Colonic mucosa (tissue), 4 donors: ENCODE measurements around the gene KCNIP1. TPM values are rescaled to one million over a fixed set of nuclear protein-coding genes. Genes with fewer than 3 reads are reported as not detected.

Experiments
- DNase-seq: peaks from one replicate; pipeline ENCODE4 v3.0.0-alpha.2; 2020
- H3K27ac ChIP-seq: fragments of 200-600 bp; one replicate; pipeline ENCODE4 v1.8.0; 2021
- H3K27me3 ChIP-seq: fragments of 200-600 bp; one replicate; pipeline ENCODE4 v1.8.0; 2021
- H3K36me3 ChIP-seq: fragments of 200-600 bp; one replicate; pipeline ENCODE4 v1.8.0; 2021
- H3K4me1 ChIP-seq: fragments of 200-600 bp; one replicate; pipeline ENCODE4 v1.8.0; 2021; ENCODE audit warnings: mild to moderate bottlenecking
- H3K4me3 ChIP-seq: fragments of 200-600 bp; one replicate; pipeline ENCODE4 v1.8.0; 2021
- H3K9ac ChIP-seq, 2 donors: one replicate each; pipeline ENCODE4 v1.7.0; 2013; ENCODE audit warnings: control low read depth in 2 of 2, low read depth in 2 of 2, low read length in 2 of 2
- H3K9me3 ChIP-seq: fragments of 200-600 bp; one replicate; pipeline ENCODE4 v1.8.0; 2021
- intact Hi-C: fragments of 100-400 bp; cut with DNase I; formaldehyde crosslinking; loops from one replicate; pipeline ENCODE4 v1.14.1; 2022
- total RNA-seq, 2 donors: library from RNA; stranded (reverse); fragmentation: NEBNext Ultra II Directional in 1 of 2; extraction: Animal tissue kit (Norgen Biotek cat#: 25700) in 1 of 2; gene quantifications; one replicate each; pipeline ENCODE4 v1.2.1, GENCODE V29; 2021
- TF ChIP-seq, protein P1 (sequence below): fragments of 200-600 bp; IDR thresholded peaks from one replicate; pipeline ENCODE4 v1.8.0; 2022; ENCODE audit warnings: antibody characterized with exemption, mild to moderate bottlenecking
- donor health status: healthy.
- donor health status: DM: no; HTN: no; CAD: no.
- donor health status: DM: no; HTN: no; CAD: no.

The KCNIP1 gene
- total RNA-seq, 2 donors from 2014 or later = 0.24 to 0.25 TPM

DNA sequence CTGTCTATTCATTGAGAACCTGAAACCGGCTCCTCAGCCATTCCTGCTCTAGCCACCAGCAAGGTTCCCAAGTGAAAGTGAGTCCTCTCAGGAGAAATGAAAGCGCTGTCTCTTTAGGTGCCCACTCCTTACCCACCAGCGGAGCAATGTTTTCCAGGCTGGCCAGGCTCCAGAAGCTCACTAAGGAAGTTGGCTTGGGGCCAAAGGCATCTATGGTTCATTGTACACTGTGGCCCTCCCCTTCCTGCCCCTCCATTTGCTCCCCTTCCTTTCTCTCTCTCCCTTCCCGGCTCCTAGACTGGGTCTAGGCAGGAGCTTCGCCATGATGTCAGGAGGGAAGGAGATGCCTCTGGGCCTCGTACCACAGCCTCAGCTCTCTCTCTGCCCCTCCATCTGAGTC lies 278.6 kb downstream of the KCNIP1 start:
- H3K9me3 ChIP-seq = no peaks in the 10 kb centered on the region
- H3K36me3 ChIP-seq = no peaks in the 10 kb centered on the region
- H3K4me1 ChIP-seq = no peaks in the 10 kb centered on the region
- no peak overlapping the region for H3K4me3 ChIP-seq
- intact Hi-C loops = no loop called here
- no peak overlapping the region for H3K9ac ChIP-seq
- H3K27me3 ChIP-seq = no peaks in the 10 kb centered on the region
- peak; percentile 44 for DNase-seq
- H3K27ac ChIP-seq = no peak overlapping the region
- TF ChIP-seq, protein P1, sequence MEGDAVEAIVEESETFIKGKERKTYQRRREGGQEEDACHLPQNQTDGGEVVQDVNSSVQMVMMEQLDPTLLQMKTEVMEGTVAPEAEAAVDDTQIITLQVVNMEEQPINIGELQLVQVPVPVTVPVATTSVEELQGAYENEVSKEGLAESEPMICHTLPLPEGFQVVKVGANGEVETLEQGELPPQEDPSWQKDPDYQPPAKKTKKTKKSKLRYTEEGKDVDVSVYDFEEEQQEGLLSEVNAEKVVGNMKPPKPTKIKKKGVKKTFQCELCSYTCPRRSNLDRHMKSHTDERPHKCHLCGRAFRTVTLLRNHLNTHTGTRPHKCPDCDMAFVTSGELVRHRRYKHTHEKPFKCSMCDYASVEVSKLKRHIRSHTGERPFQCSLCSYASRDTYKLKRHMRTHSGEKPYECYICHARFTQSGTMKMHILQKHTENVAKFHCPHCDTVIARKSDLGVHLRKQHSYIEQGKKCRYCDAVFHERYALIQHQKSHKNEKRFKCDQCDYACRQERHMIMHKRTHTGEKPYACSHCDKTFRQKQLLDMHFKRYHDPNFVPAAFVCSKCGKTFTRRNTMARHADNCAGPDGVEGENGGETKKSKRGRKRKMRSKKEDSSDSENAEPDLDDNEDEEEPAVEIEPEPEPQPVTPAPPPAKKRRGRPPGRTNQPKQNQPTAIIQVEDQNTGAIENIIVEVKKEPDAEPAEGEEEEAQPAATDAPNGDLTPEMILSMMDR = no peak

DNA sequence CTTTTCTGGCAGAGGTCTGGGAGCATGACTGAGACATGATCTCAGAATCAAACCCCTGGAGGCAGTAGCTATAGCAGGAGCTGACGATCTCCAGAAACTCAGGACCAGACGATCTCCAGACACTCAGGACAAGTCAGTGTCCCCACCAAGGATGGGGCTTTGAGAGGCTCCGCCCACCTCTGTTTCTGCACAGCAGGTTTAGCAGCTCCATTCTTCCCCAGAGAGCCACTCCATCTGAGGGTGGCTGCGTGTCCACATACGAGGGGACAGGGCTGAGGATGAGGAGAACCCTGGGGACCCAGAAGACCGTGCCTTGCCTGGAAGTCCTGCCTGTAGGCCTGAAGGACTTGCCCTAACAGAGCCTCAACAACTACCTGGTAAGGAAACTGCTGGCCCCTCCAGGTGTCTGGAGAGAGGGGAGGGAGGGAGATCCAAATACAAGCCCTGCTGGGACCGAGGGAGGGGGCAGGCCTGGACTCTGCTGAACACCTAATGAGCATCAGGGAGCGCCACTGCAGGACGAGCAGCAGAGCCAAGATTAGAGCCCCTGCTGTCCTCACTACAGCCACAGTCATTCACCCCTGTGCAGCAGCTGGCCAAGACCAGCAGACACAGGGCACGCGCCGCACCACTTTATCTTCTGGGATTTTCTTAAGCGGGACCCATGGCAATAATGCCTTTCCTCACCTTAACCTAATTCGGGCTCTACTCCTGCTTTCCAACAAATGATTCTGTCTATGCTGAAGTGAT lies 279.9 kb downstream of the KCNIP1 start, which contains the start of gene GABRP:
TSS of gene GABRP (plus strand) at position 228 of the 750 bp plus-strand sequence. CDS start 4,891 bp downstream, outside the sequence.
- DNase-seq = no peak
- no peak within 1 kb of the TSS for H3K4me3 ChIP-seq
- TF ChIP-seq, protein P1 = no peak

DNA sequence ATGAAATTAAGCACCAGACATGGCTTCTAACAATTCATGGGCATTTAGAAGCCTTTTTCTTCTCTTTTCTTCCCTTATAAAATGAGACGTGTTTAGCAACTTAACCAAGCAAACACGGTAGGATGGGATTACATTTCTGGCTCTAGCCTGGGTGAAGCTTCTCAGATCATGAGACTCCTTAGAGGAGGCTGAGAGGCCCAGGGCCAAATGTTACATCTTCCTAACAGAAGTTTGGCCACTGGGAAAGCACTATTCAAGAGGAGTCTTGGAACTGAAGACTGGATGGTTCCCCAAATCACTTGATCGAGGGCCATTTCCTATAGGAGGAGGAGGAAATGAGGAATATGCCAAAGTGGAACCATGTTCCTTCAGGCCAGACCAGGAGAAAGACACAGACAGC lies 281.6 kb downstream of the KCNIP1 start:
- TF ChIP-seq, protein P1 = no peak
- Histone ChIP-seq H3K36me3 (no peaks in the 10 kb centered on the region), H3K4me1 (no peaks in the 10 kb centered on the region), H3K4me3 (no peak overlapping the region), H3K27me3 (no peaks in the 10 kb centered on the region), H3K9ac (no peak overlapping the region), H3K9me3 (no peaks in the 10 kb centered on the region), H3K27ac (no peak overlapping the region)
- DNase-seq = no peak
- intact Hi-C loops = no loop called here

More for the DNA sequence above, 279.9 kb downstream of the KCNIP1 start, which contains the start of gene GABRP:
- no peaks in the 10 kb centered on the region for H3K36me3 ChIP-seq
- intact Hi-C loops = no loop called here
- no peaks in the 10 kb centered on the region for H3K27me3 ChIP-seq
- no peaks in the 10 kb centered on the region for H3K9me3 ChIP-seq
- H3K4me1 ChIP-seq = no peaks in the 10 kb centered on the region
- H3K27ac ChIP-seq = no peak within 1 kb of the TSS
- H3K9ac ChIP-seq = no peak within 1 kb of the TSS

Other genes starting within 250 kb of the KCNIP1 start
- 10 to 100 TPM in 1 of 2 donors, 1 to 10 TPM in 1; 8.0 to 13.4 TPM for gene LCP2, start 206.2 kb upstream of the KCNIP1 start, total RNA-seq
- gene KCNMB1, start 114.7 kb upstream of the KCNIP1 start, total RNA-seq = 1 to 10 TPM in 1 of 2 donors, under 1 TPM in 1; 0.42 to 6.9 TPM